Kidney (tissue), 14 donors: ENCODE results near the gene NUP214. TPM values are rescaled to one million over a fixed set of nuclear protein-coding genes. Genes with fewer than 3 reads are reported as not detected.

Experiments
- DNase-seq, 5 donors: peaks; one replicate each; pipeline ENCODE4 v3.0.0-alpha.2; 2013 to 2020
- FAIRE-seq: peaks from 2 replicates; lab custom pipeline; 2012; peaks lifted over from hg19 to GRCh38; lab: Jason Lieb, UNC
- H3K27ac ChIP-seq, 2 donors: one replicate each; pipeline ENCODE4 v1.7.0; 2013; ENCODE audit warnings: low read depth in 2 of 2, low read length in 2 of 2, inconsistent platforms in 1 of 2
- H3K27me3 ChIP-seq: one replicate; pipeline ENCODE4 v1.7.1; 2013; ENCODE audit warnings: low read length, inconsistent platforms; ENCODE audit not compliant: control insufficient read depth, insufficient read depth
- H3K36me3 ChIP-seq, 3 donors: one replicate each; pipeline versions ENCODE4 v1.7.0 to v1.7.1; 2013; ENCODE audit warnings: low read length in 3 of 3, control low read depth in 1 of 3, inconsistent platforms in 1 of 3; ENCODE audit not compliant: insufficient read depth in 3 of 3, control insufficient read depth in 2 of 3
- H3K4me1 ChIP-seq, 3 donors: one replicate each; pipeline versions ENCODE4 v1.7.0 to v1.7.1; 2013; ENCODE audit warnings: low read length in 3 of 3, inconsistent platforms in 1 of 3, low read depth in 1 of 3; ENCODE audit not compliant: control insufficient read depth in 2 of 3, insufficient read depth in 2 of 3
- H3K4me3 ChIP-seq, 3 donors: one replicate each; pipeline versions ENCODE4 v1.7.0 to v1.8.1; 2013; ENCODE audit warnings: low read length in 3 of 3, control low read depth in 1 of 3, inconsistent platforms in 1 of 3
- H3K9ac ChIP-seq, 3 donors: one replicate each; pipeline versions ENCODE4 v1.7.0 to v1.7.1; 2013; ENCODE audit warnings: low read length in 3 of 3, control low read depth in 1 of 3, inconsistent platforms in 1 of 3
- H3K9me3 ChIP-seq, 3 donors: one replicate each; pipeline versions ENCODE4 v1.7.0 to v1.7.1; 2013; ENCODE audit warnings: low read length in 3 of 3, control low read depth in 1 of 3, inconsistent platforms in 1 of 3; ENCODE audit not compliant: control insufficient read depth in 2 of 3, insufficient read depth in 1 of 3
- CTCF ChIP-seq: IDR thresholded peaks from 3 replicates; pipeline ENCODE4 v1.5.1; 2012; ENCODE audit warnings: mild to moderate bottlenecking, moderate library complexity, borderline replicate concordance; ENCODE audit not compliant: insufficient read depth; ENCODE audit errors: extremely low read depth
- intact Hi-C: fragments of 100-400 bp; cut with DNase I; formaldehyde crosslinking; loops from one replicate; pipeline ENCODE4 v1.11.1; 2022
- polyA plus RNA-seq: library from polyadenylated mRNA; stranded (reverse); fragments of 350-450 nt; fragmentation: Illumina TruSeq; extraction: RNeasy Lipid Tissue Mini Kit (QIAGEN cat#74804); gene quantifications from one replicate; pipeline ENCODE4 v1.2.3, GENCODE V29; 2014; ENCODE audit warnings: low read depth, low replicate concordance; ENCODE audit not compliant: insufficient read depth
- total RNA-seq: library from RNA; stranded (reverse); fragmentation: NEBNext Ultra II Directional; extraction: Animal tissue kit (Norgen Biotek cat#: 25700); gene quantifications from one replicate; pipeline ENCODE4 v1.2.1, GENCODE V29; 2021
- donor health status: control.
- donor health status: control.
- donor health status: control.
- donor health status: control.
- donor health status: control.
- donor health status: DM: yes; HTN: yes; CAD: no.
- donor health status: Normal renal cell carcinoma (clear cell type).

Gene NUP214
- total and polyA plus RNA-seq, 2 donors from 2014 or later: 28.4 to 75.3 TPM

DNA sequence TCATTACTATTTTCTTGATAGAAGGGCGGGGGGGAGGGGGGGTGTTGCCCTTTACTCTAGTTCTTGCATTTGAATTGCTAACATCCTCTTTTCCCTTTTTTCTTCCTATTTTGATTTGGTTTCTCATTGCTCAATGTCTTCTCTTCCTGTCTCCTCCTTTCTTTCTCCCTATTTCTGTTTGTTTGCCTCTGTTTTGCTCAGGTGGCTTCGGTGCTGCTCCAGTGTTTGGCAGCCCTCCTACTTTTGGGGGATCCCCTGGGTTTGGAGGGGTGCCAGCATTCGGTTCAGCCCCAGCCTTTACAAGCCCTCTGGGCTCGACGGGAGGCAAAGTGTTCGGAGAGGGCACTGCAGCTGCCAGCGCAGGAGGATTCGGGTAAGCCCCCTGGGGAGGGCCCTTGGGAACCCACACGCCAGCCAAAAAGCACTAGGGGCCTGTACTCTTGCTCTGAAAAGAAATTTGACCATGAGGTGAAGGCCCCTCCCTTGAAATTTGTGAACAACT lies 102.6 kb downstream of the NUP214 start:
- no peak for TF ChIP-seq CTCF
- Histone ChIP-seq H3K9me3 (no peaks in the 10 kb centered on the region), H3K27ac (no peak overlapping the region), H3K9ac (no peak overlapping the region), H3K4me3 (no peak overlapping the region), H3K36me3 (peaks cover 0 to 27% (median 15%) of the 10 kb centered on the region in 3 donors), H3K4me1 (peaks cover 2 to 7% (median 3%) of the 10 kb centered on the region in 3 donors), H3K27me3 (no peaks in the 10 kb centered on the region)
- FAIRE-seq (no peak), DNase-seq (no peak)
- intact Hi-C loops: no loop called here

- TF ChIP-seq CTCF: no peak
- FAIRE-seq (no peak), DNase-seq (peak in 1 of 5 donors; percentile 80)
- H3K9me3 ChIP-seq: no peaks in the 10 kb centered on the region
- H3K27ac ChIP-seq: no peak overlapping the region
- peaks cover 2 to 7% (median 3%) of the 10 kb centered on the region in 3 donors for H3K4me1 ChIP-seq
- intact Hi-C loops: no loop called here
- no peaks in the 10 kb centered on the region for H3K27me3 ChIP-seq
- no peak overlapping the region for H3K9ac ChIP-seq
- no peak overlapping the region for H3K4me3 ChIP-seq
- peaks cover 0 to 34% (median 23%) of the 10 kb centered on the region in 3 donors for H3K36me3 ChIP-seq
Observed at GRCh38 chr9:131228988-131229387, 103.6 kb downstream of the NUP214 start.

DNA sequence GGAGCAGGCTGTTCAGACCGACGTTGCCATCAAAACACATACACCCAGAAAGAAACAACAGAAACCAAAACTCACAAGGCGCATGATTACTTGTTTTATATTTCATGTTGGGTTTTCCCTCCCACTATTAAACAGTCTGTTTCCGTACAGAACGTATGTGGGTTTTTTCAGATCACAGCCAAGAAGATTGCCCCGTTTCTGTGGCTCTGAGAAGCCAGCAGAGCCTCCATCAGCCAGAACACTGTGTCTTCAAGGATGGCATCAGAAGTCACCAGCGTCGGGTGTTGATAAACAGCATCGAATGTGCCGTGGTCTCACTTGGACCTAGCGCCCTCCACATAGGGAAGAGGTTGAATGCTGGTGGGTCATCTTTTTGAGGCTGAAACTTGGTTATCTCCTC lies 108.2 kb downstream of the NUP214 start:
- Histone ChIP-seq H3K36me3 (peaks cover 0 to 32% (median 27%) of the 10 kb centered on the region in 3 donors), H3K4me1 (peaks cover 0 to 3% (median 0%) of the 10 kb centered on the region in 3 donors), H3K27ac (no peak overlapping the region), H3K4me3 (no peak overlapping the region), H3K9me3 (no peaks in the 10 kb centered on the region), H3K9ac (no peak overlapping the region), H3K27me3 (no peaks in the 10 kb centered on the region)
- intact Hi-C loops: no loop called here
- DNase-seq (peak in 1 of 5 donors; percentile 14), FAIRE-seq (no peak)
- no peak for TF ChIP-seq CTCF

DNA sequence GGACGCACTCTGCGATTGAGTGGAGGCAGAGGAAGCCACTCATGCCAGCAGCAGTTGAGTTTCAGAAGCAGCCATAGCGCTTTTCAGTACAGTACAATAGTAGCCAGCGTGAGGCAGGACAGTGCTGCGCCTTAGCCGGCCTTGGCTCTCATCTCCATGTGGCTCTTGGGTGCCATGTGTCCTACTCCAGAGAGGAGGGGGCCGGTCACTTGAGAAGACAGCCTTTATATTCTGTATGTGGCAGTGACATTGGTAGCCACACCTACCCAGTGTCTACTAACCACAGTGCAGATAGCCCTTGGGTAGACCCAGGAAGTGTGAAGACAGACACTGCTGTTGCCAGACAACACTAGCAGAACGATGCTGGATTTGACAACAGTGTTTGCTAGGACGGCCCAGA lies 108.6 kb downstream of the NUP214 start:
- TF ChIP-seq CTCF: no peak
- no peak for FAIRE-seq
- Histone ChIP-seq H3K27ac (no peak overlapping the region), H3K4me3 (no peak overlapping the region), H3K9ac (no peak overlapping the region), H3K4me1 (peaks cover 0 to 3% (median 0%) of the 10 kb centered on the region in 3 donors), H3K9me3 (no peaks in the 10 kb centered on the region), H3K27me3 (no peaks in the 10 kb centered on the region), H3K36me3 (peaks cover 0 to 28% (median 24%) of the 10 kb centered on the region in 3 donors)
- peak in 1 of 5 donors; percentile 42 for DNase-seq
- intact Hi-C loops: no loop called here
